ENCODE results near the gene PARVG.

PARVG gene

GRCh38 chr22:44155115-44155514, 25.6 kb upstream of the PARVG start:
- DNase-seq (ENCODE audit: low read depth): no peak

- DNase-seq (ENCODE audit: low read depth): no peak
These were observed 22.7 kb upstream of the PARVG start for GRCh38 chr22:44157916-44158618.

- DNase-seq (ENCODE audit: low read depth): no peak
These were observed 21.9 kb upstream of the PARVG start for GRCh38 chr22:44158816-44159215.

- no peak for DNase-seq (ENCODE audit: low read depth)
These were observed 21.5 kb upstream of the PARVG start for GRCh38 chr22:44159221-44159620.

GRCh38 chr22:44159811-44160210, 20.9 kb upstream of the PARVG start:
- DNase-seq (ENCODE audit: low read depth): peak; percentile 59

- no peak for DNase-seq (ENCODE audit: low read depth)
These were observed 20.3 kb upstream of the PARVG start for GRCh38 chr22:44160421-44160820.

GRCh38 chr22:44161673-44162072, 19.1 kb upstream of the PARVG start:
- DNase-seq (ENCODE audit: low read depth): no peak

GRCh38 chr22:44162960-44163359, 17.8 kb upstream of the PARVG start:
- DNase-seq (ENCODE audit: low read depth): no peak

GRCh38 chr22:44163536-44163935, 17.2 kb upstream of the PARVG start:
- DNase-seq (ENCODE audit: low read depth): no peak

- no peak for DNase-seq (ENCODE audit: low read depth)
These were observed 16.7 kb upstream of the PARVG start for GRCh38 chr22:44164031-44164430.

- DNase-seq (ENCODE audit: low read depth): no peak
These were observed 15.3 kb upstream of the PARVG start for GRCh38 chr22:44165286-44165874.

- no peak for DNase-seq (ENCODE audit: low read depth)
These were observed 14.0 kb upstream of the PARVG start for GRCh38 chr22:44166498-44167276.

- DNase-seq (ENCODE audit: low read depth): no peak
These were observed 13.2 kb upstream of the PARVG start for GRCh38 chr22:44167501-44167900.

- DNase-seq (ENCODE audit: low read depth): no peak
These were observed 12.5 kb upstream of the PARVG start for GRCh38 chr22:44168206-44168605.

- DNase-seq (ENCODE audit: low read depth): no peak
These were observed 10.3 kb upstream of the PARVG start for GRCh38 chr22:44170470-44170869.

GRCh38 chr22:44171561-44171960, 9.2 kb upstream of the PARVG start:
- no peak for DNase-seq (ENCODE audit: low read depth)

- DNase-seq (ENCODE audit: low read depth): no peak
These were observed 8.2 kb upstream of the PARVG start for GRCh38 chr22:44172370-44173108.

- DNase-seq (ENCODE audit: low read depth): no peak
These were observed 7.6 kb upstream of the PARVG start for GRCh38 chr22:44173154-44173553.

GRCh38 chr22:44175676-44176075, 5.0 kb upstream of the PARVG start:
- DNase-seq (ENCODE audit: low read depth): no peak

- DNase-seq (ENCODE audit: low read depth): no peak
These were observed 1.3 kb upstream of the PARVG start for GRCh38 chr22:44179196-44179988.

- DNase-seq (ENCODE audit: low read depth): no peak
These were observed 578 bp upstream of the PARVG start for GRCh38 chr22:44179989-44180705.

Data from EH (cell line).